ENCODE data around the gene UBR4.

The UBR4 gene

GRCh38 chr1:19059773-19060172, 150.3 kb downstream of the UBR4 start:
- DNase-seq (ENCODE audit: low read depth in 1 of 2, low spot score in 1 of 2) = no peak

DNA sequence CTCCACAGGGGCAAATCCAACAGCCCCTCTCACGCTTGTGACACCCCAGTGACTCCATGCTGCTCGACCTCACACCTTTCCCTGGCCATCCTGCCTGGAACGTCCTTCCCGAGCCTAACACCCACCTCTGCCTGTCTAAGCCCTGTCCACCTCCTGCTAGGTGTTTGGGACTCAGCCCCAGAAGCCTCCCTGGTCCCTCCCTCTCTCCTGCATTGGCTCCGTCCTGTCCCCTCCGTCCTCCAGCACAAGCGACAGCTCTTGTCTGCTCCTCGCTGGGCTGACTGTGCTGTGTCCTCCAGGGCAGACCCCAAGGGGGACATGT, 151.6 kb downstream of the UBR4 start:
- DNase-seq (ENCODE audit: low read depth in 1 of 2, low spot score in 1 of 2) = no peak

DNA sequence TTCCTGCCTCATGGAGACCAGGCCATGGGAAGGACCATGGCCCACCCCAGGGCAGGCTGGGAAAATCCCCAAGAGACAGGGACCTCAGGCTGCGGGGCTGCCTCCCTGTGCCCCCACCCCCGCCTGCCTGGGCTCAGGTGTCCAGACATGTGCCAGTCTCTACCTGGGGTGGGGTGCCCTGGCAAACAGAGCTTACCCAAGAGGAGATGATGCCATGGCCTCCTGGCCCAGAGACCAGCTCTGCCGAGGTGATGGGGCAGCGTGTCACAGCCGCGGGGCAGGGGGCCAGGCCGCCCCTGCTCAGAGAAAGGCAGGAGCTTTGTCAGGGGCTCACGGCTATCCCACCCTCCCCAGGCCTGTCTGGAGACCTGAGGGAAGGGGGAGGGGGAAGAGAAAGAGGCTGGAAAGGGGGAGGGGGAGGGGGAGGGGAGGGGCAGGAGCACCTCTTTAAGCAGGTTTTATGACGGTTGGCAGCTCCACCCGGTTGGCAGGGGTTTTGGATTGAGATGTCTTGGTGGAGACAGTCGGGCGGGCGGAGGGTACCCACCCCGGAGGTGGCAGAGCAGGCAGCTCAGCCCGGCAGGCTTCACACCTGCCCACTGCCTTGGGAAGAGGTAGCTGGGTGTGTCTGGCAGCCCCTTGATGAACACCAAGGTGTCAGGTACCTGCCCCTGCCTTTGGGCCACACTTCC, 152.1 kb downstream of the UBR4 start:
- DNase-seq (ENCODE audit: low read depth in 1 of 2, low spot score in 1 of 2) = no peak

- no peak for DNase-seq (ENCODE audit: low read depth in 1 of 2, low spot score in 1 of 2)
These were observed 152.8 kb downstream of the UBR4 start for GRCh38 chr1:19057182-19057779.

GRCh38 chr1:19055701-19056100, 154.4 kb downstream of the UBR4 start:
- no peak for DNase-seq (ENCODE audit: low read depth in 1 of 2, low spot score in 1 of 2)

DNA sequence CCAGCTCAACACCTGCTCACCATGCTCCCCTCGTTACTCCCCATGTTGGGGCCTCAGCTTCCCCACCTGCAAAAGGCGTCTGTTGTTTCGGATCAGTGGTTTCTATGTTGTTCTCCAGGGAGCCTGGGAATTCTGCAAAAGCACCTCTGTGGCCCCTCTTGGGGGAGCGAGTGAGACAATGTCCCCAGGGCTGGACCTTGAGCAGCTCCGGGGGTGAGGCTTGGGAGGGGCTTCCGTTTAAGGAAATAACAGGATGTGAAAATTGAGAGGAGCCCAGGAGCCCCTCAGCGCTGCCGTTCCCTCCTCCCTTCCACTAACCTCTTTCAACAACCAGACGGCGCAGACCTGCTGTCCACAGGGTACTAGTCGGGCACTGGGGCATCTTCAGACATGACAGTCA, 155.1 kb downstream of the UBR4 start:
- DNase-seq (ENCODE audit: low read depth in 1 of 2, low spot score in 1 of 2) = no peak

GRCh38 chr1:19054216-19054615, 155.8 kb downstream of the UBR4 start:
- DNase-seq (ENCODE audit: low read depth in 1 of 2, low spot score in 1 of 2) = no peak

DNA sequence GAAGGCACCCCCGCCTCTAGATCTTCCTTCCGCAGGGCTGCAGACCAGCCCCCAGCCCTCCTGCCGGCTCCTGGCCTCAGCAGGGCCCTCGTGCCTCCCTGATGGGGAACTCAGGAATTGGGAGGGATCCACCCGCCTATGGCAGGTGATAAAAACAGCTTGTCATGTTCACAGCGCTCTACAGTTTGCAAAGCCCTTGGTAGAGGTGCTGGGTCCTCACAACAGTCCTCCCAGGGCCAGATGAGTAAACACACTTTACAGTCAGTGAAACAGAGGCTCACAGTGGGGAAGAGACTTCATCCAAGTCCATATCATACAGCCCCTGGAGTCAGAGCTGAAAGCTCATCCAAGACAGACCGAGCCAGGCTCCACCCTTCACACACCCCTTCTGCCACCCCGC, 156.6 kb downstream of the UBR4 start:
- no peak for DNase-seq (ENCODE audit: low read depth in 1 of 2, low spot score in 1 of 2)

DNA sequence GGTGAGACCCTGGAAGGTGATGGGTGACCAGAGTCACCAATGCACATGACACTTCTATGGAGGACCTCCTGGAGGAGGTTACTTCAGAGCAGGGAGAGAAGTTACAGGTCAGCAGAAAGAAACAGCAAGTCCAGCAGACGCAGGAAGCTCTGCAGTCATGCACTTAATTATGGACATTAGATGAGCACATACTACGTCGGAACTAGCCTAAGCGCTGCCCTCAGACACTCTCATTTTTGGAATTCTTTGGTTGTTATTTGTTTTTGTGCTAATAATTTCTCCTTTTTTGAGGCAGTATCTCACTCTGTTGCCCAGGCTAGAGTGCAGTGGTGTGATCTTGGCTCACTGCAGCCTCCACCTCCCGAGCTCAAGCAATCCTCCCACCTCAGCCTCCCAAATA, 160.3 kb downstream of the UBR4 start:
- DNase-seq (ENCODE audit: low read depth in 1 of 2, low spot score in 1 of 2) = no peak

- DNase-seq (ENCODE audit: low read depth in 1 of 2, low spot score in 1 of 2) = no peak
These were observed 160.8 kb downstream of the UBR4 start for GRCh38 chr1:19049128-19049768.

- no peak for DNase-seq (ENCODE audit: low read depth in 1 of 2, low spot score in 1 of 2)
These were observed 162.9 kb downstream of the UBR4 start for GRCh38 chr1:19046972-19047731.

DNA sequence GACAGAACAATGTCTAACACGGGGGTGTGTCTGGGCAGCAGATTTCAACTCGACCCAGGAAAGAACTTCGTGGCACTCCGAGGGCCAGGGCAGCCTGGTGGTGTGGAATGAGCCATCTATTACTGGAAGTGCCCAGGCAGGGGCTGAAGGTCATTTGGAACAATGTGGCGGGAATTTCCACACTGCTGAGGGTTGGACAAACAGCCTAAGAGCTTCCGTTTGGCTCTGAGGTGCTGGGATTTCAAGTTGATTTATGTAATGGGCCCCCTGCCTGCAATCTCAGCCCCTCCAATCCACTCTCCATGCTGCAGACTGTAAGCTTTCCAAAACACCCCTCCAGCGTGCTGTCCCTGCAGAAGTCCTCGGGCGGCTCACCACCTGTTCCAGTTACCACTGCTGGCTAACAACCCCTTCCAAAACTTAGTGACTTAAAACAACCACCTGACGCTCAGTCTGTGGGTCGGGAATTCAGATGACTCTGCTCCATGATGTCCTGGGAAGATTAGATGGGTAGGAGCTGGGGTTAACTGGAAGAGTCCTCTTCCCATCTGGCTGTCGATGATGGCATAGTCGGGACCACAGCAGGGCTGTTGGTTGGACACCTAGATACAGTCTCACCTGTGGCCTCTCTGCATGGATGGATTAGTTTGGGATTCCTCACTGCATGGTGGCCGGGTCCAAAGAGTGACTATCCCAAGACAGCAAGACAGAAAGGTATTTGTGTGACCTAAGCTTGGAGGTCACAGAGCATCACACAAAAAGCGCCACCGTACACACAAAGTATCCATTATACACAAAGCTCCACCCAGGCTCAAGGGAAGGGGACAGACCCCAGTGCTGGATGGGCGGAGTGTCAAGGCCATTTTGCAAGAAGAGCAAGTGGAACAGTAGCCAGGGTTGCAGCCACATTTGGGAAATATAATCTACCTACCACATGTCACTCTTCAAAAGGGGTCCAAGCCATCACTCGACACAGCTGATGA, 163.9 kb downstream of the UBR4 start:
- no peak for DNase-seq (ENCODE audit: low read depth in 1 of 2, low spot score in 1 of 2)

DNA sequence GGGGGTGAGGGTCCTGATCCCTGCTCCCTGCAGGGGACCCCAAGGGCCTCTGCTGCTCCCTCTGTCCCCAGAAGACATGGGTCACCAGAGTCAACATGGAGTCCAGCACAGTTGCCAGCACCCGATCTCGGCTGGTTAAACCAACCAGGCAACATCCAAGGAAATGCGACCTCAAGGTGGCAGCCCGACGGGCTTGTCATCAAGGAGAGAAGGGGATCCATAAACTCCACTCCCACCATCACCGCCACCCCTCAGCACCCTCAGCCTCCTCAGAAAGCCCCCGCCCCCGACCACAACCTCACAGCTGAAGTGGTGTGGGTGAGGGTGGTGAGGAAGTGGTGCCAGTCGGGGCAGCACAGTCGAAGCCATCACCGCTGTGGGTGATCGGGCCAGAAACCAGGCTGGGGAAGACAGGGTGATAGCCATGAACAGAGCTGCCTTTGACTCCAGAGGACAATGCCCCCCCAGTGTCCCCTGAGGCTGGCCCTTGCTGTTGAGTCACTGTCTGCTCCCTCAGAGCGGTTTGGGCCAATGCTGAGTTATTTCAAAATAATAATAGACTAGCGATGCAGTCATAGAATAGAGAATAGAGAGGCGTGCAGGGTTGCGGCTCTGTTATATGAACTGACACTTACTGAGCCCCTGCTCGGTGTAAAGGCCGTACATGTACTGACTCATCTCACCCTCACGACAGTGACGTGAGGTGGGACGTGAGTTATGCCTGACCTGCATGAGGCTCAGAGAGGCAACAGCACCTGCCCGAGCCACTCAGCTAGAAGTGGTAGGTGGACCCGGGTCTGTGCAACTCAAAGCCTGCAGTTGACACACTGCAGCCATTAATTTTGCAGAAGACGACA, 164.9 kb downstream of the UBR4 start:
- no peak for DNase-seq (ENCODE audit: low read depth in 1 of 2, low spot score in 1 of 2)

DNA sequence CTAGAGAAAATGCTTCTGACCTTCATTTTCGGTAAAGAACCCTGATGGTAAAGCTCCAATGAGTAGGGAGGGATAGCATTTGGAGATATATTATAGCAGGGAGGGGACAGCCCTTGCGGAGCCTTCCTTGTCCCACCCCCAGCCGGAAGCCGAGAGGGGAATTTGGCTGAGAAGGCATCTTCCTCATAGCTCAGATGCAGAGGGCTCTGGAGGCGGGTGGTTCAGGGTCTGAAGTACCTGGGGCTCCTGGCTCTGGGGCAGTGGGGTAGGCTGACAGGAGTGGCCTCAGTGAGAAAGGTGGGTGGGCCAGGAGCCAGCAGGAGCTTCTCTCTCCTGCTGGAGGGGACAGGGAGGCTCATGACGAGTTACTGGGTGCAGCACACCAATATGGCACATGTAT, 165.6 kb downstream of the UBR4 start:
- DNase-seq (ENCODE audit: low read depth in 1 of 2, low spot score in 1 of 2) = no peak

DNA sequence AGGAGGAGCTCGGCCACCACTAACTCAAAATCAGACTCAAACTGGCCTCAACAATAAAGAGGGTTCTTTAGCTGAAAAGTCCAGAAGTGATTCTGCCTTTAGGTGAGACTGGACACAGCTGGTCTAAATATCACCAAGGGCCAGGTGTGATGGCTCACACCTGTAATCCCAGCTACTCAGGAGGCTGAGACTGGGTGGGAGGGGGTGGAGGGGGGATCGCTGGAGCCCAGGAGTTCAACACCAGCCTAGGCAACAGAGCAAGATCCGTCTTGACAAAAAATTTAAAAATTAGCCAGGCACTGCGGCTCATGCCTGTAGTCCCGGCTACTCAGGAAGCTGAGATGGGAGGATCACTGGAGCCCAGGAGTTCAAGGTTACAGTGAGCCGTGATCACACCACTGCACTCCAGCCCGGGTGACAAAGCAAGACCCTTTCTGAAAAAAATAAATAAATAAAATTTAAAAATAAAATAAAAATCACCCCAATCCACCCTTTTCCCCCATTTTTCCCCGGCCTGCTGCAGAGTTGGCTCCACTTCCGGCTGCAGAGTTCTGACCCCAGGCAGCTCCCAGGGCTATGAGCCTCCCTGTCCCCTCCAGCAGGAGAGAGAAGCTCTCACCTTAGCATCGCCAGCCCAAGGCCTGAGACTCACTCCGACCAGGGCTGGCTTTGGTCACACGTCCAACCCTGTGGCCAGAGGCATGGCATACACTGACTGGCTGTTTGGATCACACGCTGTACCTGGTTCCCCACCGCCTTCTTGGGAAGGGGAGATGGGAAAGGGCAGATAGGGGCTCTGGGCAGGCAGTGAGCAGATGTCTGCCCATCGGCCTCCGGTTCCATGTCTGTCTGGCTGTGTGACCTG, 166.3 kb downstream of the UBR4 start:
- no peak for DNase-seq (ENCODE audit: low read depth in 1 of 2, low spot score in 1 of 2)

- DNase-seq (ENCODE audit: low read depth in 1 of 2, low spot score in 1 of 2) = no peak
These were observed 167.1 kb downstream of the UBR4 start for GRCh38 chr1:19042675-19043578.

DNA sequence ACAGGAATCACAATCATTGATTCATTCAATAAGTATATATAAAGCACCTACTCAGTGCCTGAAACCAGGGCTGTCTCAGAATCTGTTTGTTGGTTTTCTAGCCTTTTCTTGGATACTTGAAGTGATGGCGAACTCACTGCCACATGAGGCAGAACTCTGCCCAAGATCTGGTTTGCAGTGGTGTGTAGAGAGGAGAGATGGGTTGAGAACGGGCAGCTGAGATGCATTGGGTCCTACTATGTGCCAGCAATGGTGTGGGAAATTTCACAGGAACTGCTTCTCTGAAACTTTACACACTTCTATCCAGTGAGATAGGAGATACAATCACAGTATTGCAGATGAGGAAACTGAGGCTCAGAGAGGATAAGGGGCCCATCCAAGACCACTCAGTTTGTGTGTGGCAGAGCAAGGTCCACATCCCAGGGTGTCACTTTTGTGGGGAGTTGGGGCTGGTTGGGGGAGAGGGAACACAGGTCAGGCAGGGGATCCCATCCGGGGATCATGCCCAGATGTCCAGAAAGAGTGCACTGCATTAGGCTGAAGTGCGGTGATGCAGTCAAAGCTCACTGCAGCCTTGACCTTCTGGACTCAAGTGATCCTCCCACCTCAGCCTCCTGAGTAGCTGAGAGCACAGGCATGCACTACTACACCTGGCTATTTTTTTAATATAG, 169.9 kb downstream of the UBR4 start:
- DNase-seq (ENCODE audit: low read depth in 1 of 2, low spot score in 1 of 2) = no peak

Measured in stimulated activated CD4-positive, alpha-beta T cell treated with anti-CD3 and anti-CD28 coated beads, Interleukin-15, amount 100 ng/mL, for 1 hour (primary cell).